Heart right ventricle (tissue), 16 donors: ENCODE results near the gene CD52. TPM values are rescaled to one million over a fixed set of nuclear protein-coding genes. Genes with fewer than 3 reads are reported as not detected.

Source experiments
- ATAC-seq, 8 donors: fragments of 200-7000 bp; cut with Tn5 transposase; one replicate each; pipeline ENCODE4 v1.9.1; 2020; ENCODE audit warnings: mild to moderate bottlenecking in 8 of 8, moderate library complexity in 8 of 8, moderate number of reproducible peaks in 1 of 8
- DNase-seq, 2 donors: peaks; one replicate each; pipeline ENCODE4 v3.0.0-alpha.2; 2020
- H3K27ac ChIP-seq, 10 donors: fragments of 200-600 bp; sonication (generic) in 2 of 10; one replicate each; pipeline versions ENCODE4 v1.5.0 to v1.8.0; 2020 to 2022; ENCODE audit warnings: mild to moderate bottlenecking in 3 of 10
- H3K27me3 ChIP-seq, 7 donors: fragments of 200-600 bp; one replicate each; pipeline ENCODE4 v1.8.0; 2021 to 2022; ENCODE audit warnings: mild to moderate bottlenecking in 2 of 7
- H3K36me3 ChIP-seq, 9 donors: fragments of 200-600 bp; sonication (generic) in 1 of 9; one replicate each; pipeline versions ENCODE4 v1.5.0 to v1.8.0; 2020 to 2022; ENCODE audit warnings: mild to moderate bottlenecking in 2 of 9
- H3K4me1 ChIP-seq, 9 donors: fragments of 200-600 bp; sonication (generic) in 1 of 9; one replicate each; pipeline versions ENCODE4 v1.5.0 to v1.8.0; 2020 to 2022; ENCODE audit warnings: mild to moderate bottlenecking in 4 of 9
- H3K4me3 ChIP-seq, 10 donors: fragments of 200-600 bp; sonication (generic) in 2 of 10; one replicate each; pipeline versions ENCODE4 v1.5.0 to v1.8.0; 2020 to 2022; ENCODE audit warnings: mild to moderate bottlenecking in 7 of 10, moderate library complexity in 2 of 10
- H3K9me3 ChIP-seq, 11 donors: fragments of 200-600 bp in 10 of 11; sonication (generic) in 2 of 11; one replicate each; pipeline versions ENCODE4 v1.5.0 to v1.8.0; 2013 to 2022; ENCODE audit warnings: mild to moderate bottlenecking in 2 of 11, control low read depth in 1 of 11, moderate library complexity in 1 of 11
- CTCF ChIP-seq, 9 donors: fragments of 200-600 bp; sonication (generic) in 2 of 9; IDR thresholded peaks; one replicate each; pipeline versions ENCODE4 v1.5.0 to v1.8.0; 2021 to 2022; ENCODE audit warnings: antibody characterized with exemption in 9 of 9, mild to moderate bottlenecking in 5 of 9, moderate library complexity in 1 of 9
- WGBS, 2 donors: extraction: QIAGEN DNeasy Blood & Tissue Kit; methylation state at CpG; one replicate each; pipeline ENCODE4 v1.1.7; 2013; ENCODE audit warnings: inconsistent platforms in 1 of 2; 5-methylcytosine and 5-hydroxymethylcytosine counted together
- intact Hi-C, 10 donors: fragments of 100-400 bp; cut with DNase I; formaldehyde crosslinking; loops; one replicate each; pipeline versions ENCODE4 v1.11.1 to v1.14.2; 2022
- polyA plus RNA-seq, 2 donors: library from polyadenylated mRNA; stranded (reverse); fragments of 200-250 nt; gene quantifications; one replicate each; pipeline ENCODE4 v1.2.3, GENCODE V29; 2013
- total RNA-seq, 10 donors: library from RNA; stranded (reverse); fragmentation: NEBNext Ultra II Directional in 3 of 10; extraction: Animal tissue kit (Norgen Biotek cat#: 25700) in 3 of 10; gene quantifications; one replicate each; pipeline versions ENCODE4 v1.2.1 to v1.2.4, GENCODE V29; 2021 to 2023
- donor health status: Arrhythmogenic right ventricular cardiomyopathy.
- donor health status: ischemic (EF 13 %, LVEDD 7.1; RV severe dilation, severe dysfunction).
- donor health status: healthy with polysubstance abuse.
- donor health status: DM: no; HTN: yes; CAD: no.
- donor health status: DM: no; HTN: no; CAD: no.
- donor health status: ischemic (EF 25% LVEDD 6.9; RV normal size, moderate dysfunction).
- donor health status: ischemic (EF 25% LVEDD 5.7; RV mildly dilated, moderate dysfunction).
- donor health status: healthy.
- donor health status: DM: yes; HTN: yes; CAD: no.
- donor health status: Ischemic cardiomyopathy.
- donor health status: ischemic (EF 35%, LVEDD 5.7; RV mildly dilated, moderate dysfunction).
- donor health status: nonischemic (EF 11% LVEDD 7.7; RV severe dilation, severe dysfunction).
- donor health status: DM: yes; HTN: yes; CAD: no.
- donor health status: PGD.
- donor health status: ischemic (EF 29% LVEDD 5.4; RV normal size, mild dysfunction).
- donor health status: nonischemic (EF 23%, LVEDD 6.1; RV moderate dilation, normal function).

Gene CD52
- total and polyA plus RNA-seq, 12 donors = 1.9 to 62.6 (median 5.9) TPM

DNA sequence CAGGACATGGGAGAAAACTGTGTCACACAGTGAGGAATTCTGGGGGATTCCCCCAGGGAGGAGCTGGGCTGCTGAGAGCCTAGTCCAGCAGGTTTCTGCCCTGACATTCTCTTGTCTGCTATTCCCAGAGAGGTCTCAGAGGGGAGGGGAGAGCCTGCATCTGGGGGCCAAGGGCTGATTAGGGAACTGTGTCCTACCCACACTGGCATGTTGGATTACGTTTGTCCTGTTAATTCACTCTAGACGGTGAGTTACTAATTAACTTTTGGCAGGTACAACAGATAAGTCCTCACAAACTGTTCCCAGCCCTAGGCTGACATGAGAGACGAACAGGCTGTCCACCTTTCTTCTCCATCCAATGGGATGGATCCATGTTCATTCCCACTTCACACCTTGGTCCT is 40.5 kb upstream of the CD52 start:
- DNase-seq (no peak), ATAC-seq (no peak)
- intact Hi-C loops = loop anchor here in 3 of 10 donors (2.0 to 5.0 kb wide), 2 partner anchors 44 to 45 kb away; no protein-coding TSS in a partner anchor
- H3K36me3 ChIP-seq = peaks cover 0 to 58% (median 0%) of the 10 kb centered on the region in 9 donors
- no peaks in the 10 kb centered on the region for H3K9me3 ChIP-seq
- peaks cover 21 to 86% (median 67%) of the 10 kb centered on the region in 9 donors for H3K4me1 ChIP-seq
- no peak for TF ChIP-seq CTCF (IDR thresholded peaks at IDR 0.05)
- WGBS, 2 donors = 59 to 63% methylated on average over 3 of the region's 3 CpGs
- H3K27ac ChIP-seq = peak overlapping the region in 9 of 10 donors; percentile 31 to 100 (median 95)
- H3K27me3 ChIP-seq = no peaks in the 10 kb centered on the region
- no peak overlapping the region for H3K4me3 ChIP-seq

- no peak for ATAC-seq
- Histone ChIP-seq H3K27ac (peak overlapping the region in 9 of 10 donors; percentile 31 to 100 (median 95)), H3K9me3 (no peaks in the 10 kb centered on the region), H3K36me3 (peaks cover 0 to 58% (median 0%) of the 10 kb centered on the region in 9 donors), H3K4me3 (no peak overlapping the region), H3K27me3 (no peaks in the 10 kb centered on the region), H3K4me1 (peaks cover 21 to 91% (median 67%) of the 10 kb centered on the region in 9 donors)
- WGBS, 2 donors = 58 to 61% methylated on average over 1 of the region's 1 CpG
- no peak for DNase-seq
- TF ChIP-seq CTCF (IDR thresholded peaks at IDR 0.05) = no peak
- intact Hi-C loops = loop anchor here in 3 of 10 donors (2.0 to 5.0 kb wide), 2 partner anchors 43 to 45 kb away; no protein-coding TSS in a partner anchor
These were observed 40.0 kb upstream of the CD52 start for GRCh38 chr1:26277719-26278118.

- intact Hi-C loops = loop anchor here in 2 of 10 donors (5.0 kb wide), 1 partner anchor 44 kb away; no protein-coding TSS in a partner anchor
- peak overlapping the region in 9 of 10 donors; percentile 17 to 100 (median 95) for H3K27ac ChIP-seq
- no peak for TF ChIP-seq CTCF (IDR thresholded peaks at IDR 0.05)
- 53 to 63% methylated on average over 4 of the region's 4 CpGs for WGBS, 2 donors
- peaks cover 21 to 97% (median 67%) of the 10 kb centered on the region in 9 donors for H3K4me1 ChIP-seq
- no peak overlapping the region for H3K4me3 ChIP-seq
- DNase-seq (no peak), ATAC-seq (peak in 1 of 8 donors; percentile 1)
- H3K36me3 ChIP-seq = peaks cover 0 to 58% (median 0%) of the 10 kb centered on the region in 9 donors
- H3K27me3 ChIP-seq = no peaks in the 10 kb centered on the region
- no peaks in the 10 kb centered on the region for H3K9me3 ChIP-seq
These were observed 39.5 kb upstream of the CD52 start for GRCh38 chr1:26278303-26278702.

GRCh38 chr1:26278724-26279455 is 38.9 kb upstream of the CD52 start:
- WGBS, 2 donors = 51 to 52% methylated on average over 9 of the region's 9 CpGs
- TF ChIP-seq CTCF (IDR thresholded peaks at IDR 0.05) = no peak
- intact Hi-C loops = loop anchor here in 2 of 10 donors (5.0 kb wide), 1 partner anchor 43 kb away; no protein-coding TSS in a partner anchor
- H3K4me1 ChIP-seq = peaks cover 21 to 99% (median 69%) of the 10 kb centered on the region in 9 donors
- no peak for DNase-seq
- H3K27ac ChIP-seq = peak overlapping the region; percentile 86 to 100 (median 95)
- peak overlapping the region; percentile 58 to 99 (median 82) for H3K4me3 ChIP-seq
- H3K36me3 ChIP-seq = peaks cover 0 to 62% (median 0%) of the 10 kb centered on the region in 9 donors
- ATAC-seq = peak in 2 of 8 donors; percentile 1 to 3
- H3K27me3 ChIP-seq = no peaks in the 10 kb centered on the region
- H3K9me3 ChIP-seq = no peaks in the 10 kb centered on the region
